ENCODE results near the gene PCNX4.

Gene PCNX4

GRCh38 chr14:60174352-60175254 is 82.9 kb downstream of the PCNX4 start:
- no peak for DNase-seq (ENCODE audit: low read depth in 2 of 2)

- no peak for DNase-seq (ENCODE audit: low read depth in 2 of 2)
These were observed 83.7 kb downstream of the PCNX4 start for GRCh38 chr14:60175255-60175902.

GRCh38 chr14:60178164-60178563 is 86.4 kb downstream of the PCNX4 start:
- no peak for DNase-seq (ENCODE audit: low read depth in 2 of 2)

DNA sequence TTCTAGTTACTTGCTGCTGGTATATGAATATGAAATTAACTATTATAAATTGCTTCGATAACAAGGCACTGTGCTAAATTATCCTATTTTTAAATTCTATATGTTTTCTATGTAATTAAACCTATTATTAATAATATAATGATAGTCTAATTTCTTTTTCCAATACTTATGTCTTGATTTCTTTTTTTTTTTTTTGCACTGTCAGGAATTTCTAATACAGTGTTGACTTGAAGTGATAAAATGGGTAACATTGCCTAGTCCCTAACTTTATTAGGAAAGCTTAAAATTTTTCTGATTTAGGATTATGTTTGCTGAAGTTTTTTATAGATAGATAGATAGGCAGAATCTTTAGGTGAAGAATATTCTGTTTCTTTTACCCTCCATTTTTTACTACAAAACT is 87.1 kb downstream of the PCNX4 start:
- no peak for DNase-seq (ENCODE audit: low read depth in 2 of 2)

- no peak for DNase-seq (ENCODE audit: low read depth in 2 of 2)
These were observed 87.7 kb downstream of the PCNX4 start for GRCh38 chr14:60179431-60179869.

- no peak for DNase-seq (ENCODE audit: low read depth in 2 of 2)
These were observed 91.4 kb downstream of the PCNX4 start for GRCh38 chr14:60183138-60183537.

DNA sequence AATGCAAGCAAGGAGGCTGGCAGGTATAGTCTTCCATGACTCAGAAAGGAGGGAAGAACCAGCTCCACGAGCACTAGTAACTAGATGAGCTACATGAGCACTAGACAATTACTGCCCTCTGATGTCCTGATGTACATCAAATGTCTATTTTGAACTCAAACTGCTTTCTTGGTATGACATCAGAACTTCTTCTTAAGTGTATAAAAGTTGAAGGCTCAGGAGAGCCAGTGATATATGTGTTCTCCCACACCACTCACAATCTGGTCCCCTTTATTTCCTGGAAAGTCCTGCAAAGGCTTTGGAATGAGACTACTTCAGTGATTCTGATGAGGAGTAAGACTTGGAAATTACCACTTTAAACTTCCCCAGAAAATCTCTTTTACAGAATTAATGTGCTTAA is 92.0 kb downstream of the PCNX4 start:
- DNase-seq (ENCODE audit: low read depth in 2 of 2): no peak

DNA sequence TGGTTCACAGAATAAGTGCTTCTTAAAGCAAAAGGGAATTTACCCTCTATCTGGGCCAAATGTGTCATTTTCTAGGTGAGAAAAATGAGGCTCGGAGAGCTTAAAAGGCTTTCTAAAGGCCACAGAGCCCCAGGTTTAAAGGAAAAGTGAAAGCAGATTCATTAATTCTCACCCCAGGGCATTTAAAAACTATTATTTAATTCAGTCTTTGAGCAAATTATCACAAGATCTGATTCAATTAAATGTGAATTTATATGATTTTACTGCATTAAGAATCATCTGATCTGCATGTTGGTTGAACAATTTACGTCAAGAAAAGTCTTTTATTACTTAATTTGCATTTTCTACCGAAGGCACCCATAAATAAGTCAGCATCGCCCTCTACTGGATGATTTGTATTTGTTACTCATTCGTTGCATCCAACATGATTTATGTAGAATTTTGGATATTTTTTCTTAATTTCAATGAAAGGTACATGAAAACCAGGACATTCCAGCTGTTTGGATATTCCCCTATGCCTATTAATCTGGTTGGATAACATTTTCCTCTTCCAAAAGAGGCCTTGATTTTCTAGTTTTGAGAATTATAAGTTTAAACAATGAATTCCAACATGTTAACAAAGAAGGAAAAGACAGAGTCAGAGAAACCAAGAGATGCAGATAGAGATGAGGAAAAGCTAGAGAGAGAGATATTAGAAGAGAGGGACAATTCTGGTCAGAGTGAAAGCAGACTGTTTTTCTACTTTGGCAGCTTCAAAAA is 92.6 kb downstream of the PCNX4 start:
- DNase-seq (ENCODE audit: low read depth in 2 of 2): peak in 1 of 2 donors; percentile 23

DNA sequence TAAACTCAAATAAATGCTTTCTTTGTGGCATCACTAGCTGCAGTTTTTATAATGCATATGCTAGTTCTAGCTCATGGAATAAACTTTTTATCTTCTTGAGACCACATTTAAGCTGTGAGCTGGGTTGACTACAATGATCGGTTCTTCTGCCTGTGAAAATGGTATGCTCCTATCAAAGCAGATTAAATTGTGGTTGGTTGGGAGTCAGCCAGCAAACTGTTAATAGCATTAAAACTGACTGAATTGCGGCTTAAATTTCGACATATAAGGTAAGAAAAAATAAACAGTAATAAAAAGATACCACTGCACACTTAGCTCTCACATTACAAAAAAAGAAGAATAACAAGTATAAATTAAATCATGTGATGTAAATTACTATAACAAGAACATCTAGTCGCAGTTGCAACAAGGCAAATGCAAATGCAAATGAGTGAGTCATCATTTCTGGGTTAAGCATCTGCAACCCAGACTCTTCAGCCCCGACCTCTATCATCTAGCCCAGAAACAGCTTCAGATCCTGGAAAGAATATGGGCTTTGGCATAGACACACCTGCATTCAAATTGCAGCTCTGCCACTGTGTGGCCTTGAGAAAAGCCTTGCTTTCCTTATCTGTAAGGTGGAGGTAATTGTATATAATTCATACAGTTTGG is 93.3 kb downstream of the PCNX4 start:
- DNase-seq (ENCODE audit: low read depth in 2 of 2): no peak

DNA sequence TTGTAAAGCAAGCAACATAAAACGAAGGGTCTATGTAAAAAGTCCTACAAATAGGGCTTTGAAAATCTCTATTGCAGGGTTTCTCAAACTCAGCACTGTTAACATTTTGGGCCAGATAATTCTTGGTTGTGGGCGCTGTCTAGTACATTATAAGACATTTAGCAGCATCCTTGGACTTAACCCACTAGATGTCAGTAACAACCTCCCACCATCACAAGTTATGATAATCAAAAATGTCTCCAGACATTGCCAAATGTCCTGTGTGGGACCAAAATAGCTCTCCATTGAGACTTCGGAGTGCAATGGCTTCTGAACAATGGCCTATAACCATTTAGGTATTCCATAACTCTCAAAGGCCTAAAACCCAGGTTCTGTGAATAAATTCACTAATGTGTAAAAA is 96.4 kb downstream of the PCNX4 start:
- no peak for DNase-seq (ENCODE audit: low read depth in 2 of 2)

GRCh38 chr14:60188696-60189095 is 97.0 kb downstream of the PCNX4 start:
- no peak for DNase-seq (ENCODE audit: low read depth in 2 of 2)

- DNase-seq (ENCODE audit: low read depth in 2 of 2): no peak
These were observed 98.5 kb downstream of the PCNX4 start for GRCh38 chr14:60189923-60190840.

DNA sequence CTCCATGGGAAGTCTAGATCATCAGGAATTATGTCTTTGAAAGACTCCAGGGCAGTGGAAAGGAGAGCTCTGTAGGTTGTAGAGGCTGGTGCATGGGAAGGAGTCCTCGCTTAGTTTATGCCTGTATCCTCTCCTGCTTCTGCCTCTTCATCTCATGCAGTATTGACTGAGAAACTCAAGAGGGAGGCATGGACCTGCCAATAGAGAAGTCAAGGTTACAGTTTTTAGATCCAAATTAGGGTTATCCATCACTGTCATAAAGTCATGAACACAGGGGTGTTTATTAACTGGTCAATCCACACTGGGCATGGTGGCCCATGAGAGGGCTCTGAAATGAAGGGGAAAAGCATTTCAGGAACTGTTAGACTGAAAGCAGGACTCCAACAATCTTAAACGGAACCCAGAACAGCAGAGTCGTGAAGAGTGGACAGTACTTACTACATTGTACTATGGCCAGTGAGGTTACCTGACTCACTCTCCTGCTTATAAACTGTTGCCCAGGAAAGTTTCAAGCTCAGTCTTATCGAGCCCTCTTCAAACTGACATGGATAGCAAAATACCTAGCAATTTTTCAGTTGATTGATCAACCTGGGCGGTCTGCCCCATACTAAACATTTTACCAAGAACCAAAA is 103.6 kb downstream of the PCNX4 start:
- DNase-seq (ENCODE audit: low read depth in 2 of 2): no peak

GRCh38 chr14:60196291-60196690 is 104.6 kb downstream of the PCNX4 start:
- DNase-seq (ENCODE audit: low read depth in 2 of 2): no peak

- no peak for DNase-seq (ENCODE audit: low read depth in 2 of 2)
These were observed 106.0 kb downstream of the PCNX4 start for GRCh38 chr14:60197629-60198303.

DNA sequence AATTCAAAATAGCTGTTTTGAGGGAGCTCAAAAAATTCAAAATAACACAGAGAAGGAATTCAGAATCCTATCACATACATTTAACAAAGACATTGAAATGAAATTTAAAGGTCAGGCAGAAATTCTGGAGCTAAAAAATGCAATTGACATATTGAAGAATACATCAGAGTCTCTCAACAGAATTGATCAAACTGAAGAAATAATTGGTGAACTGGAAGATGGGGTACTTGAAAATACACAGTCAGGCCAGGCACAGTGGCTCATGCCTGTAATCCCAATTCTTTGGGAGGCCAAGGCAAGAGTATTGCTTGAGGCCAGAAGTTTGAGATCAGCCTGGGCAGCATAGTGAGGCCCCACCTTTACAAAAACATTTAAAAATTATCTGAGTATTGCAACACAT is 107.6 kb downstream of the PCNX4 start:
- DNase-seq (ENCODE audit: low read depth in 2 of 2): no peak

GRCh38 chr14:60204104-60204842 is 112.5 kb downstream of the PCNX4 start:
- no peak for DNase-seq (ENCODE audit: low read depth in 2 of 2)

GRCh38 chr14:60204843-60205774 is 113.4 kb downstream of the PCNX4 start:
- DNase-seq (ENCODE audit: low read depth in 2 of 2): no peak

All from stimulated activated CD4-positive, alpha-beta T cell treated with anti-CD3 and anti-CD28 coated beads, Interleukin-1b, Interleukin-23, amount 100 ng/mL, for 4 hours (primary cell).